Loucy (cell line): ENCODE data around the gene PTAFR.

ENCODE experiments used
- H2AFZ ChIP-seq: fragments of 200-600 bp; sonication (generic); 2 replicates; pipeline ENCODE4 v1.6.0; 2016; ENCODE audit warnings: antibody characterized with exemption, mild to moderate bottlenecking, low read length, moderate library complexity
- H3F3A ChIP-seq: fragments of 200-600 bp; 2 replicates; pipeline ENCODE4 v1.6.0; 2016; ENCODE audit warnings: antibody characterized with exemption, low read depth, mild to moderate bottlenecking
- H3K27me3 ChIP-seq: fragments of 200-600 bp; sonication (generic); 2 replicates; pipeline ENCODE4 v1.6.1; 2014; ENCODE audit warnings: low read length, mild to moderate bottlenecking; ENCODE audit not compliant: insufficient read depth, poor library complexity, severe bottlenecking
- H3K36me3 ChIP-seq: fragments of 200-600 bp; sonication (generic); 2 replicates; pipeline ENCODE4 v1.6.1; 2016; ENCODE audit warnings: low read length; ENCODE audit not compliant: insufficient read depth
- H3K4me1 ChIP-seq: fragments of 200-600 bp; sonication (generic); 2 replicates; pipeline ENCODE4 v1.5.1; 2014; ENCODE audit warnings: low read length, mild to moderate bottlenecking; ENCODE audit not compliant: insufficient read depth, poor library complexity, severe bottlenecking
- H3K4me2 ChIP-seq: fragments of 200-600 bp; sonication (generic); 2 replicates; pipeline ENCODE4 v1.6.0; 2014; ENCODE audit warnings: antibody characterized with exemption, low read length, low read depth, mild to moderate bottlenecking; ENCODE audit not compliant: poor library complexity, severe bottlenecking
- H3K4me3 ChIP-seq: fragments of 200-600 bp; sonication (generic); 2 replicates; pipeline ENCODE4 v1.5.1; 2014; ENCODE audit warnings: low read length, mild to moderate bottlenecking, mixed read lengths; ENCODE audit not compliant: poor library complexity, severe bottlenecking
- H3K79me2 ChIP-seq: fragments of 200-600 bp; sonication (generic); 2 replicates; pipeline ENCODE4 v1.6.1; 2014; ENCODE audit warnings: low read length; ENCODE audit not compliant: insufficient read depth
- H3K9ac ChIP-seq: fragments of 200-600 bp; sonication (generic); 2 replicates; pipeline ENCODE4 v1.6.0; 2014; ENCODE audit warnings: mild to moderate bottlenecking, low read depth, low read length, moderate library complexity; ENCODE audit not compliant: poor library complexity, severe bottlenecking
- H3K9me2 ChIP-seq: fragments of 200-600 bp; sonication (generic); replicated peaks from 2 replicates; pipeline ENCODE4 v1.6.1; 2016; ENCODE audit warnings: low read depth, low read length, mixed read lengths
- H3K9me3 ChIP-seq: fragments of 200-600 bp; sonication (generic); 2 replicates; pipeline ENCODE4 v1.6.1; 2014; ENCODE audit warnings: mild to moderate bottlenecking, antibody characterized with exemption, low read length, low read depth; ENCODE audit not compliant: insufficient read depth
- H4K20me1 ChIP-seq: fragments of 200-600 bp; sonication (generic); 2 replicates; pipeline ENCODE4 v1.6.0; 2014; ENCODE audit warnings: antibody characterized with exemption, low read length, mild to moderate bottlenecking; ENCODE audit not compliant: insufficient read depth, poor library complexity, severe bottlenecking
- CTCF ChIP-seq: fragments of 200-600 bp; sonication (generic); conservative IDR thresholded peaks from 2 replicates; pipeline ENCODE4 v1.5.1; 2014; ENCODE audit warnings: mild to moderate bottlenecking, antibody characterized with exemption, low read length
- EZH2phosphoT487 ChIP-seq: fragments of 200-600 bp; IDR thresholded peaks from 2 replicates; pipeline ENCODE4 v1.6.1; 2018; ENCODE audit warnings: antibody characterized with exemption, mild to moderate bottlenecking, moderate library complexity, borderline replicate concordance

PTAFR gene

DNA sequence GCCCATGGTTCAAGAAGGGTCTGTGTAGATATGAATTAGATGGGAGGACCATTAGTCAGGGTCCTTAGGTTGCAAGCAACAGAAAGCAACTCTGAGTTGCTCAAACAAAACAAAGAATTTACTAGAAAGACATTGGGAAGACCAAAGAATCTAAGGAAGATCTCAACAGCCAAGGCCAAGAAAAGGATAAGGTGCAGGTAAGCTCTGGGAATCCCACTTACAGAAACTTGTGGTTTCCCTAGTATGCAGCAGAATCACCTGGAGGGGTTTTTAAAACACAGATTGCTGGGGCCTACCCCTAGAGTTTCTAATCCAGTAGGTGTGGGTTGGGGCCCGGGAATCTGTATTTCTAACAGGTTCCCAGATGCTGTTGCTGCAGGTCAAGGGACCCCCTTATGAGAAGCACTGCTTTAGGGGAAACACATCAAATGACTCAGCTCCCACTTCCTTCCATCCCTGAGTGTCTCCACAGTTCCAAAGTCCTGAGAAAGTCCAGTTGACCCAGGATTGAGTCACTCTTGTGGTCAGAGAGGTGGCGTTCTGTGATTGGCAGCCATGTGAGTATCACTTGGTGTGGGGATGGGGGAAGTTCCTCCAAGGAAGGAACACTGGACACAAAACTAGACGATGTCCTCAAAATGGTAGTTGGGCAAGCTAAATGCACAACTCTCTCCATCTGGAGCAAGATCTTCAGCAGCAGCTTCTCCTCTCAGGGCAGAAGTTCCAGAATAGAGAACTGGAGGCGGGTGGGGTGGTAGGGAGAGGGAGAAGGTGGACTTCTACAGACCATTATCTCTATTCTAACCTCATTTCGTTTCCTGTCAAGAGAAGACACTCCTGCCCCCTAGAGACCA lies 63.9 kb downstream of the PTAFR start:
- Histone ChIP-seq H3K4me3 (no peak overlapping the region), H3K9me2 (no peaks in the 10 kb centered on the region), H3K4me2 (no peak overlapping the region), H3F3A (no peaks in the 10 kb centered on the region), H4K20me1 (no peaks in the 10 kb centered on the region), H3K36me3 (no peaks in the 10 kb centered on the region), H3K9ac (no peak overlapping the region), H3K79me2 (no peaks in the 10 kb centered on the region), H3K27me3 (no peaks in the 10 kb centered on the region), H3K9me3 (no peaks in the 10 kb centered on the region), H3K4me1 (peaks cover 16% of the 10 kb centered on the region), H2AFZ (no peak overlapping the region; the same call in 1 of the 2 replicates)
- no peak; the same call in 1 of the 2 replicates for TF ChIP-seq CTCF
- TF ChIP-seq EZH2phosphoT487: no peak

DNA sequence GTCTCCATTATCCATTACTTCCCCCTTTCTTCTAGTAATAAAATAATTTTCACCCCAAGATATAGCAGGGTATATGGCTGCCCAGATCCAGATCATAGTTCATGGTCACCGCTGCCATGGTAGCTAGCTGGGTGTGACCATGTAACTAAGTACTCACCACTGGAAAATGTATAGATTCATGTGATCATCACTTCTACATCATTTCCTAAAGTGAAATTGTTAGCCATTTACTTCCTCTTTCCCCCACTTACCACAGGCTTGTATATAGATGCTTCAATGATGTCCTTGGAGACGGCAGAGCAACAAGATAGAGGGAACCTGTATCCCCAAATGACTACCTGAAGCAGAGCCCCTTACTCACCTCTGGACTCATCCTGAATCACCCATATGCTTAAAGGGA lies 65.3 kb downstream of the PTAFR start:
- Histone ChIP-seq H3K9ac (no peak overlapping the region), H3K36me3 (no peaks in the 10 kb centered on the region), H3K79me2 (no peaks in the 10 kb centered on the region), H3K27me3 (no peaks in the 10 kb centered on the region), H3F3A (no peaks in the 10 kb centered on the region), H3K4me2 (no peak overlapping the region), H3K9me3 (no peaks in the 10 kb centered on the region), H2AFZ (no peak overlapping the region), H3K4me1 (peaks cover 16% of the 10 kb centered on the region), H3K4me3 (no peak overlapping the region), H3K9me2 (no peaks in the 10 kb centered on the region), H4K20me1 (no peaks in the 10 kb centered on the region)
- TF ChIP-seq EZH2phosphoT487 (no peak), CTCF (no peak)

DNA sequence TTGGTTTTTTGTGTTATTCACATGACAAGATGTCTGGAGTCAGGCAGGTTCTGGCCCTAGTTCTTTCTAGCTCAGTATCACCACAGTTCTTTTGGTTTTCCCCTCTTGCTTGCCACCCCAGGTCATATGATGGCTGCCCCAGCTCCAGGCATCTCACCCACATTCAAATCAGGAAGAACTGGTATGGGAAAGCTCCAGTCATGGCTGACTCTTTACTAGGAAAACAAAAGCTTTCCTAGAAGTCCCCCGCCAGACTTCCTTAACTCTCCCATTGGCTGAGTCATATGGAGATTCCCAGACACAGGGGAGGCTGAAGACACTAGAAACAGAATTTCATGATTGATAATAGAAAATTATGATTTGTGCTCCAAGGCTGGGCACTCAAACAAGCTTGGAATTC lies 65.9 kb downstream of the PTAFR start:
- H3K27me3 ChIP-seq: no peaks in the 10 kb centered on the region
- H3K4me2 ChIP-seq: no peak overlapping the region
- no peaks in the 10 kb centered on the region for H3K79me2 ChIP-seq
- H3K9me2 ChIP-seq: no peaks in the 10 kb centered on the region
- no peaks in the 10 kb centered on the region for H3F3A ChIP-seq
- TF ChIP-seq CTCF: no peak
- no peak for TF ChIP-seq EZH2phosphoT487
- no peaks in the 10 kb centered on the region for H3K9me3 ChIP-seq
- H3K4me3 ChIP-seq: no peak overlapping the region
- no peak overlapping the region for H2AFZ ChIP-seq
- no peaks in the 10 kb centered on the region for H4K20me1 ChIP-seq
- peaks cover 15% of the 10 kb centered on the region for H3K4me1 ChIP-seq
- H3K9ac ChIP-seq: no peak overlapping the region
- H3K36me3 ChIP-seq: no peaks in the 10 kb centered on the region
